Fibroblast of lung (primary cell): ENCODE measurements around the gene KLK13. TPM values are rescaled to one million over a fixed set of nuclear protein-coding genes. Genes with fewer than 3 reads are reported as not detected.

Source experiments
- DNase-seq, 2 donors: peaks; one replicate each; pipeline versions ENCODE4 v3.0.0 to v3.0.0-alpha.2; 2010; ENCODE audit warnings: low read depth in 2 of 2
- H2AFZ ChIP-seq: 2 replicates; pipeline ENCODE4 v1.5.1; 2012; ENCODE audit warnings: low read length, control low read depth, inconsistent platforms
- H3K27ac ChIP-seq: 2 replicates; pipeline ENCODE4 v1.5.1; 2011; ENCODE audit warnings: low read length, control low read depth; ENCODE audit not compliant: insufficient read depth
- H3K27me3 ChIP-seq: 2 replicates; pipeline ENCODE4 v1.5.1; 2011; ENCODE audit warnings: mild to moderate bottlenecking, low read length; ENCODE audit not compliant: control insufficient read depth, insufficient read depth
- H3K36me3 ChIP-seq: 2 replicates; pipeline ENCODE4 v1.5.1; 2011; ENCODE audit warnings: low read length; ENCODE audit not compliant: control insufficient read depth, insufficient read depth
- H3K4me1 ChIP-seq: 2 replicates; pipeline ENCODE4 v1.5.1; 2011; ENCODE audit warnings: low read length; ENCODE audit not compliant: control insufficient read depth, insufficient read depth; ENCODE audit errors: extremely low read depth
- H3K4me2 ChIP-seq: 2 replicates; pipeline ENCODE4 v1.5.1; 2011; ENCODE audit warnings: low read length, control low read depth; ENCODE audit not compliant: insufficient read depth; ENCODE audit errors: extremely low read depth
- H3K4me3 ChIP-seq, 4 experiments: fragments of 200-600 bp in 1 of 4; sonication (generic) in 1 of 4; replicated peaks in 1 of 4; 2 replicates each; pipeline ENCODE4 v1.5.1; 2011 to 2016; ENCODE audit warnings: low read length in 4 of 4, low read depth in 3 of 4, mild to moderate bottlenecking in 3 of 4, control low read depth in 2 of 4, inconsistent platforms in 1 of 4, mixed read lengths in 1 of 4; ENCODE audit not compliant: insufficient read depth in 1 of 4; ENCODE audit errors: control extremely low read depth in 1 of 4
- H3K79me2 ChIP-seq: 2 replicates; pipeline ENCODE4 v1.5.1; 2012; ENCODE audit warnings: mild to moderate bottlenecking, low read length, inconsistent platforms; ENCODE audit not compliant: control insufficient read depth, insufficient read depth
- H3K9ac ChIP-seq: 2 replicates; pipeline ENCODE4 v1.5.1; 2011; ENCODE audit warnings: mild to moderate bottlenecking, low read length, control low read depth; ENCODE audit not compliant: insufficient read depth
- H3K9me3 ChIP-seq: 2 replicates; pipeline ENCODE4 v1.5.1; 2012; ENCODE audit warnings: low read depth, low read length; ENCODE audit not compliant: control insufficient read depth, insufficient read depth
- H4K20me1 ChIP-seq: 2 replicates; pipeline ENCODE4 v1.5.1; 2011; ENCODE audit warnings: low read length; ENCODE audit not compliant: control insufficient read depth, insufficient read depth; ENCODE audit errors: extremely low read depth
- CTCF ChIP-seq, 2 donors: IDR thresholded peaks in 1 of 2; conservative IDR thresholded peaks in 1 of 2; 1 replicate in 1 of 2; 2 replicates in 1 of 2; pipeline ENCODE4 v1.5.1; 2011 to 2012; ENCODE audit warnings: low read length in 2 of 2, control low read depth in 1 of 2, inconsistent platforms in 1 of 2, low read depth in 1 of 2, mild to moderate bottlenecking in 1 of 2
- EZH2 ChIP-seq: IDR thresholded peaks from 2 replicates; pipeline ENCODE4 v1.5.1; 2012; ENCODE audit warnings: low read length, control low read depth, mild to moderate bottlenecking; ENCODE audit errors: missing control alignments
- polyA plus RNA-seq, 2 donors: library from polyadenylated mRNA; depleted of rRNA in 1 of 2; stranded (reverse) in 1 of 2; unstranded in 1 of 2; fragments of >200 nt; gene quantifications; 2 replicates each; pipeline ENCODE4 v1.2.1, GENCODE V29; 2011 to 2012; ENCODE audit warnings: missing spikeins in 1 of 2
- total RNA-seq: library from RNA; depleted of rRNA; stranded (reverse); fragments of >200 nt; gene quantifications from 2 replicates; pipeline ENCODE4 v1.2.1, GENCODE V29; 2014

The KLK13 gene
- total and polyA plus RNA-seq, 2 donors (not counting 1 experiment from before 2014, with no cell fraction given), result not detected

GRCh38 chr19:51010066-51010795 is 54.7 kb downstream of the KLK13 start:
- H2AFZ ChIP-seq, result no peak overlapping the region
- DNase-seq, result no peak
- TF ChIP-seq EZH2 (no peak), CTCF (conservative IDR thresholded peaks at IDR 0.05 in 1 of 2, IDR thresholded peaks at IDR 0.05 in 1 of 2; ENCODE audit: low read depth in 1 of 2, low read length in 2 of 2) (no peak)
- no peaks in the 10 kb centered on the region for H3K36me3 ChIP-seq
- no peak overlapping the region for H3K27ac ChIP-seq
- no peaks in the 10 kb centered on the region for H3K9me3 ChIP-seq
- no peaks in the 10 kb centered on the region for H3K27me3 ChIP-seq
- no peaks in the 10 kb centered on the region for H3K79me2 ChIP-seq
- no peaks in the 10 kb centered on the region for H4K20me1 ChIP-seq
- no peak overlapping the region for H3K4me2 ChIP-seq
- H3K4me3 ChIP-seq, result no peak overlapping the region
- H3K9ac ChIP-seq, result no peak overlapping the region
- H3K4me1 ChIP-seq, result no peaks in the 10 kb centered on the region

GRCh38 chr19:51009061-51009891 is 55.6 kb downstream of the KLK13 start:
- Histone ChIP-seq H3K79me2 (no peaks in the 10 kb centered on the region), H4K20me1 (no peaks in the 10 kb centered on the region), H3K9ac (no peak overlapping the region), H3K9me3 (no peaks in the 10 kb centered on the region), H3K4me3 (no peak overlapping the region), H3K4me1 (no peaks in the 10 kb centered on the region), H2AFZ (no peak overlapping the region), H3K27me3 (no peaks in the 10 kb centered on the region), H3K36me3 (no peaks in the 10 kb centered on the region), H3K27ac (no peak overlapping the region), H3K4me2 (no peak overlapping the region)
- no peak for TF ChIP-seq EZH2
- no peak for TF ChIP-seq CTCF (conservative IDR thresholded peaks at IDR 0.05 in 1 of 2, IDR thresholded peaks at IDR 0.05 in 1 of 2; ENCODE audit: low read depth in 1 of 2, low read length in 2 of 2)
- no peak for DNase-seq

- H3K4me1 ChIP-seq, result no peaks in the 10 kb centered on the region
- H2AFZ ChIP-seq, result no peak overlapping the region
- no peaks in the 10 kb centered on the region for H4K20me1 ChIP-seq
- TF ChIP-seq CTCF (conservative IDR thresholded peaks at IDR 0.05 in 1 of 2, IDR thresholded peaks at IDR 0.05 in 1 of 2; ENCODE audit: low read depth in 1 of 2, low read length in 2 of 2) (no peak), EZH2 (no peak)
- H3K36me3 ChIP-seq, result no peaks in the 10 kb centered on the region
- no peak for DNase-seq
- no peak overlapping the region for H3K27ac ChIP-seq
- no peak overlapping the region for H3K4me3 ChIP-seq
- H3K4me2 ChIP-seq, result no peak overlapping the region
- no peaks in the 10 kb centered on the region for H3K9me3 ChIP-seq
- no peak overlapping the region for H3K9ac ChIP-seq
- no peaks in the 10 kb centered on the region for H3K27me3 ChIP-seq
- no peaks in the 10 kb centered on the region for H3K79me2 ChIP-seq
Observed at GRCh38 chr19:51007488-51007887, 57.4 kb downstream of the KLK13 start.
